Immature natural killer cell (primary cell): ENCODE measurements around the gene PDLIM4. TPM values are rescaled to one million over a fixed set of nuclear protein-coding genes. Genes with fewer than 3 reads are reported as not detected.
A peak's percentile ranks its signal among the peaks of the same experiment; 100 is the strongest.

ENCODE experiments used
- DNase-seq, 3 donors: peaks; one replicate each; pipeline ENCODE4 v3.0.0; 2022; ENCODE audit warnings: mixed read lengths in 1 of 3
- H3K27ac Mint-ChIP-seq, 6 donors: one replicate each; pipeline ENCODE4 v1.8.0; 2020; ENCODE audit warnings: mixed read lengths in 6 of 6, mild to moderate bottlenecking in 5 of 6, inconsistent platforms in 4 of 6, moderate library complexity in 3 of 6
- H3K27me3 Mint-ChIP-seq, 3 donors: one replicate each; pipeline ENCODE4 v1.8.0; 2020 to 2021; ENCODE audit warnings: low read depth in 3 of 3, mild to moderate bottlenecking in 3 of 3, mixed read lengths in 3 of 3, moderate library complexity in 3 of 3, inconsistent platforms in 1 of 3
- H3K36me3 Mint-ChIP-seq, 3 donors: one replicate each; pipeline ENCODE4 v1.8.0; 2020; ENCODE audit warnings: mixed read lengths in 3 of 3, inconsistent platforms in 2 of 3, mild to moderate bottlenecking in 2 of 3
- H3K4me1 Mint-ChIP-seq, 2 donors: one replicate each; pipeline ENCODE4 v1.8.0; 2020; ENCODE audit warnings: inconsistent platforms in 2 of 2, mild to moderate bottlenecking in 2 of 2, mixed read lengths in 2 of 2, moderate library complexity in 1 of 2
- H3K4me3 Mint-ChIP-seq, 5 donors: one replicate each; pipeline ENCODE4 v1.8.0; 2020; ENCODE audit warnings: mild to moderate bottlenecking in 5 of 5, mixed read lengths in 5 of 5, inconsistent platforms in 3 of 5, moderate library complexity in 3 of 5
- H3K9me3 Mint-ChIP-seq, 6 donors: one replicate each; pipeline ENCODE4 v1.8.0; 2020; ENCODE audit warnings: mild to moderate bottlenecking in 6 of 6, mixed read lengths in 6 of 6, inconsistent platforms in 4 of 6, moderate library complexity in 3 of 6
- polyA plus RNA-seq, 3 donors: library from polyadenylated mRNA; unstranded; fragments of 300-500 nt; fragmentation: Illumina TruSeq; gene quantifications; one replicate each; pipeline ENCODE4 v1.2.3, GENCODE V29; 2021

Gene PDLIM4
- polyA plus RNA-seq, 3 donors from 2014 or later, result not detected

DNA sequence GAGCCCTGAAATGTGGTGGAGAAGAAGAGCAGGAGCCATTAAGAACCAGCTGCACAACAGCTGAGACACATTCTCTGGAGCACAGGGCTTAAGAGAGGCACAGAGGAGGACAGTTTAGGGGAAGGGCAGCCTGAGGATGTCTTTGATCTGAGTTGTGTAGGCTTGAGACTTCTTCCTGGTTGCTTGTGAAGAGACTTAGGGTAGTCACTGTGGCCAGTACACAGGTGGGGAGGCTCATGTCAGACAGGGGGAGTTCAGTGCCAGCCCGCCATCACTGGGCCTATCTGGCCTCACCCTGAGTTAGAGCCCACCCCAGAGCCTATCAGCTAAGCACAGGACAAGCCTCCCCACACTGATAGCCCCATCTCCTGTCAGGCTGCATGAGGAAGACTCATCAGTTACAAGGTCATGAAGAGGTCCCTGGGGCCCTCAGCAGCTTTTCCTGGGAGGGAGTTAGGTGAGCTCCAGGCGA lies 56.5 kb downstream of the PDLIM4 start:
- DNase-seq, result no peak
- Mint-ChIP-seq H3K27me3 (peaks cover 2 to 4% (median 2%) of the 10 kb centered on the region in 3 donors), H3K4me1 (no peaks in the 10 kb centered on the region), H3K36me3 (no peaks in the 10 kb centered on the region), H3K4me3 (no peak overlapping the region), H3K9me3 (no peaks in the 10 kb centered on the region), H3K27ac (no peak overlapping the region)

DNA sequence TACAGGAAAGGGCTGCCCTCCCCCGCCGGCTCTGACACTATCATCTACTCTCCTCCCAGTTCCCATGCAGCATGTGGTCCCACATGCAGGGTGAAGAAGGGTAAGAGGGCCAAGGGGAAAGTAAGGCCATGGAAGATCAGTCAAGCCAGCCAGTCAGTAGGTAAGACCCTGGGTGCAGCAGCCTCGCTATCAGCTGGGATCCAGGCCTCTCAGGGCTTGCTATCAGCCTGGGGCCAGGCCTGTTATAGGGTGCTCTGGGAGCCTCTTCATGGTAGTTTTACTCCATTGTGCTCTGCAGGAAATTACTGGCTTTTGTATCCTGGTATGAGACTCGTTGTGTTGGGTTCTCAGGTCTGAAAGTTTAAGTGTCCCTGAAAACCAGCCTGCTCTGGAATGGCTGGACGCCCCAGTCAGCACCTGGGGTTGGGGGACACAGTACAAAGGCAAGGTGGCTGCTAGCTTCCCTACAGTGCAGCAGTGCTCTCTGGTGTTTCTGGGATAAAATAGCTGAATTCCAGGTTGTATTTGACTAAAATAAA lies 58.1 kb downstream of the PDLIM4 start:
- Mint-ChIP-seq H3K36me3 (no peaks in the 10 kb centered on the region), H3K4me3 (no peak overlapping the region), H3K27ac (no peak overlapping the region), H3K9me3 (no peaks in the 10 kb centered on the region), H3K4me1 (no peaks in the 10 kb centered on the region), H3K27me3 (peaks cover 0 to 2% (median 2%) of the 10 kb centered on the region in 3 donors)
- no peak for DNase-seq

DNA sequence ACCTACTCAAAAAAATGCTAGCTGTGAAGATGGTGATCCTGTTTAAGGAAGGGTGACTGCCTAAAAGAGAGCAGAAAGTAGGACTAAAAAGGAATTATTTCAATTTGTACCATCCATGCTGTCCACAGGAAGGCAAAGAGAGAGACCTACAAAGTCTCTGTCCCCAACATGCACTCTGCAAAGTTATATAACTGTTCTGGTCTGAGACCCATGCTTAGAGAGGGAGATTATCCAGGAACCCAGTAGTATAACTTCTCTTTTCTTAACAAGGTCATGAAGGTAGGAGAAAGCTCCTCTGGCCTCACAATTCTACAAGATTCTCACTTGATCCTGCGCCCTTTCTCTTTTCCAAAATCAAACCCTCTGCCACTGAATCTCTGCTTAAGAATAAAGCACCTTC lies 62.5 kb downstream of the PDLIM4 start:
- peaks cover 0 to 7% (median 0%) of the 10 kb centered on the region in 3 donors for H3K36me3 Mint-ChIP-seq
- H3K9me3 Mint-ChIP-seq, result no peaks in the 10 kb centered on the region
- H3K27ac Mint-ChIP-seq, result peak overlapping the region in 1 of 6 donors; percentile 63
- peaks cover 0 to 2% (median 0%) of the 10 kb centered on the region in 3 donors for H3K27me3 Mint-ChIP-seq
- H3K4me1 Mint-ChIP-seq, result no peaks in the 10 kb centered on the region
- DNase-seq, result no peak
- H3K4me3 Mint-ChIP-seq, result no peak overlapping the region

DNA sequence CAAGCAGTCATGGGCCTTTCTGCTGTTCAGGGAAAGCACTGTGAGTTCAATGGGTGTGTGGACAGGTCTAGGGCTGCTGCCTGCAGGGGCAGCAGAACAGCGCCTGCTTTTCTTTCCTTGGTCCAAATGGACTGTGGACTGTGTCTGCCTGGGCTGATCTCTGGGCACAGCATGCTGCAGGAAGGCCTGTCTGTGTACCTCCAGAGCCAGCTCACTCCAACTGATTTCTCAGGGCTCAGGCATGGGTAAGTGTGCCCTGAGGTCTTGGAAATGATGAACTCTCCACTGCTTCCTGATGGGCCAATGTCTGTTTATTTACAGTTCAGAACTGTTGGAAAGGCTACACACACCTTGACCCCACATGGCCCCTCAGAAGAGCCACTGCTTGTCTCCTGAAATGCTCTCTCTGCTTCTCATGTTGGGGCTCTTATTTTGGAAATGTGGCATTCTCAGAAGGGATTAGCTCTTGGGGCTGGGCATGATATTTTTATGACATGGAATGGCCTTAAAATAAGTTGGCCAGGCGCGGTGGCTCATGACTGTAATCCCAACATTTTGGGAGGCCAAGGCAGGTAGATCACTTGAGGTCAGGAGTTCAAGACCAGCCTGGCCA lies 63.7 kb downstream of the PDLIM4 start:
- peaks cover 0 to 2% (median 0%) of the 10 kb centered on the region in 3 donors for H3K27me3 Mint-ChIP-seq
- peaks cover 0 to 7% (median 0%) of the 10 kb centered on the region in 3 donors for H3K36me3 Mint-ChIP-seq
- H3K4me3 Mint-ChIP-seq, result no peak overlapping the region
- no peaks in the 10 kb centered on the region for H3K4me1 Mint-ChIP-seq
- H3K9me3 Mint-ChIP-seq, result no peaks in the 10 kb centered on the region
- no peak for DNase-seq
- H3K27ac Mint-ChIP-seq, result no peak overlapping the region

DNA sequence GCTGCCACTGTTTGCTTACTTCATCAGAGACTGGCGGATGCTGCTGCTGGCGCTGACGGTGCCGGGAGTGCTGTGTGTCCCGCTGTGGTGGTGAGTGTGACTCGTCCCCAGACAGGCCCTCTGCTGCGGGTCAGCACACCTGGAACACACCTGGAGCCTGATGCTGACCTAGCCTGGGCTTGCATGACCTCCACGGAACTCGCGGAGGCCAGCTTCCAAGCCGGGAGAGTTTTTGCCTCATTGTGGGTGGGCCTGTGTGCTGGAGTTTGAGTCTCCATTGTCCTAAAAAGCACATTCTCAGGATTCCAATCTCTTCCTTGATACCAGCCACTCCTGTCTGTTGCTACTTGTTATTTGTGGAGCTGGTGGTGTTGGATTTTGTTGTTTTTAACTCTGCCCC lies 64.8 kb downstream of the PDLIM4 start:
- Mint-ChIP-seq H3K4me3 (no peak overlapping the region), H3K27ac (no peak overlapping the region), H3K36me3 (peaks cover 0 to 7% (median 0%) of the 10 kb centered on the region in 3 donors), H3K9me3 (no peaks in the 10 kb centered on the region), H3K27me3 (peaks cover 0 to 2% (median 0%) of the 10 kb centered on the region in 3 donors), H3K4me1 (no peaks in the 10 kb centered on the region)
- DNase-seq, result no peak

Other genes starting within 250 kb of the PDLIM4 start
- 1 to 10 TPM; 2.0 to 3.1 (median 2.1) TPM for gene ACSL6, start 246.0 kb upstream of the PDLIM4 start, polyA plus RNA-seq
- under 1 TPM in 1 of 3 donors, not detected in 2; 0.20 TPM for gene IL3, start 197.0 kb upstream of the PDLIM4 start, polyA plus RNA-seq
- gene CSF2, start 183.9 kb upstream of the PDLIM4 start, polyA plus RNA-seq, result under 1 TPM in 2 of 3 donors, not detected in 1; 0.43 to 0.86 TPM
- under 1 TPM in 2 of 3 donors, not detected in 1; 0.91 TPM for gene P4HA2, start 29.8 kb upstream of the PDLIM4 start, polyA plus RNA-seq
- not detected for gene SLC22A4, start 36.7 kb downstream of the PDLIM4 start, polyA plus RNA-seq
- 1 to 10 TPM; 1.1 to 1.5 (median 1.5) TPM for gene SLC22A5, start 112.0 kb downstream of the PDLIM4 start, polyA plus RNA-seq
- gene IRF1, start 233.1 kb downstream of the PDLIM4 start, polyA plus RNA-seq, result 100 to 1,000 TPM; 349 to 460 (median 371) TPM